Stimulated activated CD8-positive, alpha-beta memory T cell treated with anti-CD3 and anti-CD28 coated beads, Interleukin-4, amount 100 ng/mL, for 48 hours (primary cell): ENCODE results near the gene DUSP2.
"Not testable (repeated sequence)": the region's sequence is repeated elsewhere in the genome, so short reads cannot be mapped to it uniquely, and the experiment has no call there.

Experiments used
- DNase-seq: peaks from one replicate; pipeline ENCODE4 v3.0.0-alpha.2; 2020

Gene DUSP2

GRCh38 chr2:96146153-96146880, 1.1 kb upstream of the DUSP2 start:
- peak; percentile 94 for DNase-seq

- DNase-seq, result no peak
Observed at GRCh38 chr2:96145848-96146152, 560 bp upstream of the DUSP2 start.

GRCh38 chr2:96144481-96145035, 682 bp downstream of the DUSP2 start:
- DNase-seq, result peak; percentile 68

- DNase-seq, result peak; percentile 63
Observed at GRCh38 chr2:96143848-96144480, 1.3 kb downstream of the DUSP2 start.

GRCh38 chr2:96143231-96143847, 1.9 kb downstream of the DUSP2 start:
- DNase-seq, result peak; percentile 65

DNA sequence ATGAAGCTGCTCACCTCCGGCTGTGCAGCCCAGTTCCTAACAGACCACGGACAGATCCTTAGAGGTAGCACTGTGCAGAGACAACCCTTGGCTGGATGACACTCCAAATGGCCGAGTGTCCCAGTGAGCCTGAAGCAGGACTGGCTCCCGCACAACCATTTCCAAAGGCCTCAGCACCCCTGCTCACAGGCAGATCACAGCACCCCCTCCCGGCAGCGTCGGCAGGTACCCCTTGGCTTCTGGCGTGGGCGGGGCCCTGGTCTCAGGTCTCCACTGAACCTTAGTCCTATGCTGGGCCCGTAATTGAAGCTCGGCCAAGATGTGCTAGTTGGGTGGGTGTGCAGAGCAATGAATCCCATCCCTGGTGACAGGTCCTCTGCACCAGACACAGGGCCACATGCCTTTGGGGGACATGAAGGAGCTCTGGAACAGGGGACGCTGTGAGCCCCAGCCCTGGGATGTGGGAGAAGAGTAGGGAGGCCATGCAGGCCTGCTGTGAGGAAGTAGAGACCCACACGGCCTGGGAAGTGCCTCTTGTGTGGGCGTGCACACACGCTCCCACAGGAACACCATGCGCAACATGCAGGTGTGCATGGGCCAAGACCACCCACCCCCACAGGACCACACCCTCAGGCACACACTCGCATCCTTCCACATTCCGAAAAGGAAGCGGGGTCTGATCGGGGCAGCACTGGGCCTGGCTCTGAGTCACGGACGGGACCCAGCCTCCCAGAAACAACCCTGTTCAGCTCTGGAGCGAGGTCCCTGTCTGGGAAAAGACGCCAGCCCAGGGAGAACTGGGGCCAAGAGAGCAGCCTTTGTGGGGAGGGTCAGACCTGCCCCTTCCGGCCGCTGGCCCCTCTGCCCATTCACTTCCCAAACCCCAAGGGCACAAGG, 2.8 kb downstream of the DUSP2 start:
- peak; percentile 92 for DNase-seq

GRCh38 chr2:96141624-96141967, 3.6 kb downstream of the DUSP2 start:
- DNase-seq, result not testable (repeated sequence)

- no peak for DNase-seq
Observed at GRCh38 chr2:96140941-96141623, 4.2 kb downstream of the DUSP2 start.

GRCh38 chr2:96139181-96139758, 6.0 kb downstream of the DUSP2 start:
- DNase-seq, result no peak

GRCh38 chr2:96138179-96139145, 6.8 kb downstream of the DUSP2 start, which contains the start of gene ASTL:
ASTL (minus strand) TSS chr2:96138502; CDS start chr2:96138436, 66 bp downstream.
- DNase-seq, result peak; percentile 73

DNA sequence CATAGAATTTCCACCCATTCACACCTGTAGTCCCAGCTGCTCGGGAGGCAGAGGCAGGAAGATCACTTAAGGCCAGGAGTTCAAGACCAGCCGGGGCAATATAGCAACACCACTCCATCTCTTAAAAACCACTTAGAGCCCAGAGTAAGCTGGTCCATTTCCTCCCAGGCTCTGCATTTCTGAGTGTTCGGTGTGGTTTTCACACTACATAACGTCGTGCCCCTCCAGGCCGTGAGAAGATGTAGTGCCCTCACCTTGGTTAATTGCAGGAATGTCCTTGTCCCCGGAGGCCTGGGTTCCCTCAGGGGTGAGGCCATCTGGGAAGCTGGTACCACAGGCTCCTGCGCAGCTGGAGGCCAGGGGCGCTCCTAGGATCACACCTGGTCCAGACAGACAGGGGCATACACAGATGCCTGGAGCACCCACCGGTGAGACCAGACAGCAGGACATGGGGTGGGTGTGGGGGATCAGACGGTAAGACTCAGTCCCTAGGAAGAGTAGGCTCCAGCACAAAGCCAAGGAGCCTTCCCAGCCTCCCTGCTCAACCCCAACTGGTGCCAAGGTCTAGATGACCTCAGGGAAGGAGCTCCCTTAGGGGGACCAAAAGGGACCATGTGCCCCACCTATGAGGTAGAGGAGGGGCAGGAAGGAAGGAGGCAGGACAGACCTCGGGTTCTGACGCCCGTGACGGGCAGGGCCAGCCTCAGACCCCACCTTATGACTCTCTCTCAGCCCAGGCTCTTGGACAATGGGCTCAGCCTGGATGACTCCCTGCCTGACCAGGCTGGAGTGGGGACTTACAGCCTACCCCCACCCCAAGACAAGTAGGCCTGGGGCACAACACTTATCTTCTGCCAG, 7.7 kb downstream of the DUSP2 start:
- DNase-seq, result no peak

GRCh38 chr2:96136129-96136720, 9.0 kb downstream of the DUSP2 start:
- no peak for DNase-seq

GRCh38 chr2:96135621-96136020, 9.6 kb downstream of the DUSP2 start:
- no peak for DNase-seq

DNA sequence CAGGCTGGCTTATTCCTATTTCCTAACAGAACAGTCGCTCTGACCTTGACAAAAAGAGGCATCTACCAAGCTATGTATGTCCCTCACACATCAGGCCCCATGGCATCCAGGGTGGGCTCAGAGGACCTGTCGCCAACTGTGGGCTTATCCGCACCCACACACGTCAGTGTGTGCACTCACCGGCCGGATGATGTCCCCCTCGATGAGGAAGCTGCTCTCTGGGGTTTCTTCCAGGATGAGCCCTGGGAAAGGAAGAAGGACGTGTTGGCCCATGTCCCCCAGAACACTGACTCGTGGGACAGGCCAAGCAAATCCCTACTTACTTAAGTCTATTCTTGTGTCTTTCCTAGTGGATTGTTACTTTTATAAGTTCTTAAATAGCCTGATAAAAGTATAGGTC, 10.1 kb downstream of the DUSP2 start:
- DNase-seq, result no peak

- DNase-seq, result no peak
Observed at GRCh38 chr2:96134421-96134820, 10.8 kb downstream of the DUSP2 start.

DNA sequence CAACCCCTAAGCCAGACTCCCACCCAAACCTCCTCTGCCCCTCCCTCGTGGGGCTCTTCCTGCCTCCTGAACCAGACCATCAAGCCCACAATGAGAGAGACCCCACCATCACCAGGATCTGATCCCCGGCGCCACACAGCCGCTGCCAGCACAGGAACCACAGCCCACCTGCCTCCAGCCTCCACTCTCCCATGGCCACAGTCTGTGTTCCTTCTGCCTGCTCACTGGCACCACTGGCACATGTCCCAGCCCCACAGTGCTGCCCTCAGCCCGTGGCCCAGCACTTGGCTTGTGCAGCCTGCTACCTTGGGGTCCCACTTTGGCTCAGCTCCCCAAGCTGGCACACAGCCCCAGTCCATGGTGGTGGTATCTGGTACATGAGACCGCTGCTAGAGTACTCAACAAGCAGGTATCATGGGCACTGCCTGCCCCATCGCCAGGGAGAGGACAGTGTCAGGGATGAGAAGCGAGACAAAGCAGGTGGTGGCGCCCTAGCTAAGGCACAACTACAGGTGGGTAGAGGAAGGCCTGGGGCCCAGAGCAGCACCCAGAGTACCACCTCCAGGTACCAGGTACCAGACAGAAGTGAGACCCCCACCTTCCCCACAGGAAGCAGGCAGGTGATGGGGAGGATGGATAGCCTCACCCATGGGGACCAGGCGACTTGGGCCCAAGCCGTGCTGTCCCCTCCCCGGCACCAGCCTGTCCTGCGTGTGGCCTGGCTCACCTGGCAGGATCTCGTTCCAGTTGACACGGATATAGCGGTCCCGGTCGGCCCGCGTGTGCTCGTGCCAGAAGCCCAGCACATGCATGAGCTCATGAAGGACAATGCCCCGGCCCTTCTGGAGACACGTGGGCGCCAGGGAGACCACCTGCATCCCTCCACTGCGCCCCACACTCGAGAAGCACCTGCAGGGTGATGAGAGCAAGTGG, 13.2 kb downstream of the DUSP2 start:
- no peak for DNase-seq

- DNase-seq, result peak; percentile 67
Observed at GRCh38 chr2:96131152-96131812, 14.0 kb downstream of the DUSP2 start.

- no peak for DNase-seq
Observed at GRCh38 chr2:96130483-96130882, 14.8 kb downstream of the DUSP2 start.
